Fibroblast of peridontal ligament (primary cell): ENCODE data around the gene FAM204A.

ENCODE experiments used
- DNase-seq: peaks from one replicate; pipeline ENCODE4 v3.0.0-alpha.2; 2010; ENCODE audit errors: extremely low read depth

FAM204A gene

GRCh38 chr10:118330295-118331076 lies 11.6 kb downstream of the FAM204A start:
- no peak for DNase-seq

- DNase-seq = no peak
These were observed 18.0 kb downstream of the FAM204A start for GRCh38 chr10:118324140-118324539.

GRCh38 chr10:118321724-118322575 lies 20.2 kb downstream of the FAM204A start:
- DNase-seq = no peak

- no peak for DNase-seq
These were observed 26.5 kb downstream of the FAM204A start for GRCh38 chr10:118315629-118316028.

GRCh38 chr10:118314882-118315281 lies 27.2 kb downstream of the FAM204A start:
- DNase-seq = no peak

- DNase-seq = no peak
These were observed 30.6 kb downstream of the FAM204A start for GRCh38 chr10:118311505-118311904.

GRCh38 chr10:118310822-118311221 lies 31.3 kb downstream of the FAM204A start:
- DNase-seq = peak; percentile 39

- no peak for DNase-seq
These were observed 32.2 kb downstream of the FAM204A start for GRCh38 chr10:118309911-118310310.

GRCh38 chr10:118308664-118309063 lies 33.5 kb downstream of the FAM204A start:
- DNase-seq = no peak

- DNase-seq = no peak
These were observed 34.3 kb downstream of the FAM204A start for GRCh38 chr10:118307859-118308258.

- DNase-seq = peak; percentile 26
These were observed 34.9 kb downstream of the FAM204A start for GRCh38 chr10:118307220-118307619.

- no peak for DNase-seq
These were observed 36.4 kb downstream of the FAM204A start for GRCh38 chr10:118305730-118306129.

GRCh38 chr10:118304521-118304920 lies 37.6 kb downstream of the FAM204A start:
- no peak for DNase-seq

- DNase-seq = no peak
These were observed 40.9 kb downstream of the FAM204A start for GRCh38 chr10:118301211-118301610.

- no peak for DNase-seq
These were observed 41.8 kb downstream of the FAM204A start for GRCh38 chr10:118300320-118300719.

- no peak for DNase-seq
These were observed 43.3 kb downstream of the FAM204A start for GRCh38 chr10:118298787-118299186.

- no peak for DNase-seq
These were observed 51.0 kb downstream of the FAM204A start for GRCh38 chr10:118291122-118291521.

GRCh38 chr10:118290471-118290995 lies 51.6 kb downstream of the FAM204A start:
- DNase-seq = no peak

GRCh38 chr10:118287076-118287806 lies 54.9 kb downstream of the FAM204A start:
- DNase-seq = no peak

- DNase-seq = no peak
These were observed 55.9 kb downstream of the FAM204A start for GRCh38 chr10:118286051-118286838.

GRCh38 chr10:118282670-118283069 lies 59.5 kb downstream of the FAM204A start:
- DNase-seq = no peak
